PC-9 (cell line): ENCODE data around the gene UGT1A10. TPM values are rescaled to one million over a fixed set of nuclear protein-coding genes. Genes with fewer than 3 reads are reported as not detected.

Source experiments
- BruUV-seq: library from RNA; stranded (reverse); fragments of 400-500 nt; replicated peaks from 2 replicates; lab custom pipeline; 2021; lab: Mats Ljungman, UMichigan
- CTCF ChIA-PET: fragments of 300-600 bp; sonication (Branson Sonifier 250); formaldehyde crosslinking; loops from one replicate; lab custom pipeline; 2022; ENCODE audit warnings: antibody characterized with exemption; lab: Charles Lee
- POLR2A ChIA-PET: fragments of 300-600 bp; sonication (Branson Sonifier 250); formaldehyde crosslinking; loops from one replicate; lab custom pipeline; 2022; ENCODE audit warnings: antibody characterized with exemption; ENCODE audit not compliant: unreplicated experiment; lab: Charles Lee
- DNase-seq, 2 experiments: peaks; one replicate each; pipeline versions ENCODE4 v3.0.0 to v3.0.0-alpha.2; 2015 to 2022; ENCODE audit warnings: mixed read lengths in 1 of 2
- H2AFZ ChIP-seq: fragments of 200-600 bp; sonication (generic); 2 replicates; pipeline ENCODE4 v1.8.1; 2017; ENCODE audit warnings: antibody characterized with exemption
- H3F3A ChIP-seq: fragments of 200-600 bp; sonication (generic); 2 replicates; pipeline ENCODE4 v1.8.1; 2017; ENCODE audit warnings: antibody characterized with exemption, mild to moderate bottlenecking, low read depth; ENCODE audit not compliant: insufficient read depth
- H3K27ac ChIP-seq: fragments of 200-600 bp; sonication (generic); 2 replicates; pipeline ENCODE4 v1.6.1; 2016; ENCODE audit warnings: mixed run types
- H3K27me3 ChIP-seq: fragments of 200-600 bp; sonication (generic); 2 replicates; pipeline ENCODE4 v1.6.1; 2016; ENCODE audit warnings: low read depth, mixed run types; ENCODE audit not compliant: insufficient read depth
- H3K36me3 ChIP-seq: fragments of 200-600 bp; sonication (generic); 2 replicates; pipeline ENCODE4 v1.6.1; 2016; ENCODE audit warnings: low read depth, mixed run types
- H3K4me1 ChIP-seq: fragments of 200-600 bp; sonication (generic); replicated peaks from 2 replicates; pipeline ENCODE4 v1.6.1; 2016; ENCODE audit warnings: mixed run types; ENCODE audit not compliant: insufficient read depth
- H3K4me2 ChIP-seq: fragments of 200-600 bp; sonication (generic); 2 replicates; pipeline ENCODE4 v1.6.1; 2017; ENCODE audit warnings: mixed run types
- H3K4me3 ChIP-seq: fragments of 200-600 bp; sonication (generic); 2 replicates; pipeline ENCODE4 v1.6.1; 2016; ENCODE audit warnings: mixed run types
- H3K79me2 ChIP-seq: fragments of 200-600 bp; sonication (generic); 2 replicates; pipeline ENCODE4 v1.6.1; 2017; ENCODE audit warnings: low read depth, mixed run types
- H3K9me2 ChIP-seq: fragments of 200-600 bp; sonication (generic); 2 replicates; pipeline ENCODE4 v1.8.1; 2017; ENCODE audit warnings: mild to moderate bottlenecking; ENCODE audit not compliant: insufficient read depth
- H3K9me3 ChIP-seq: fragments of 200-600 bp; sonication (generic); 2 replicates; pipeline ENCODE4 v1.8.1; 2016; ENCODE audit warnings: low read depth; ENCODE audit not compliant: insufficient read depth
- H4K20me1 ChIP-seq: fragments of 200-600 bp; sonication (generic); 2 replicates; pipeline ENCODE4 v1.8.1; 2017; ENCODE audit not compliant: insufficient read depth
- CTCF ChIP-seq: fragments of 200-600 bp; sonication (generic); conservative IDR thresholded peaks from 2 replicates; pipeline ENCODE4 v1.6.1; 2017; ENCODE audit warnings: mixed run types, antibody characterized with exemption, mild to moderate bottlenecking, moderate library complexity
- EZH2 ChIP-seq: fragments of 200-600 bp; sonication (generic); IDR thresholded peaks from 2 replicates; pipeline ENCODE4 v1.8.0; 2017; ENCODE audit warnings: antibody characterized with exemption, low read depth
- intact Hi-C: fragments of 100-400 bp; cut with micrococcal nuclease; formaldehyde crosslinking; loops from one replicate; pipeline ENCODE4 v1.10.0; 2022; ENCODE audit not compliant: unreplicated experiment
- total RNA-seq: library from RNA; stranded (reverse); gene quantifications from 2 replicates; pipeline ENCODE4 v1.2.3, GENCODE V29; 2021

The UGT1A10 gene
- total RNA-seq, 1 experiment from 2014 or later = not detected

- intact Hi-C loops = no loop called here
- H3K27ac ChIP-seq = no peak overlapping the region
- H2AFZ ChIP-seq = no peak overlapping the region
- TF ChIP-seq CTCF (no peak), EZH2 (no peak)
- H3K36me3 ChIP-seq = no peaks in the 10 kb centered on the region
- no peaks in the 10 kb centered on the region for H3K4me1 ChIP-seq
- DNase-seq = peak in 1 of 2 experiments; percentile 6
- H3K4me3 ChIP-seq = no peak overlapping the region
- no peaks in the 10 kb centered on the region for H3F3A ChIP-seq
- H3K27me3 ChIP-seq = no peaks in the 10 kb centered on the region
- no peaks in the 10 kb centered on the region for H3K9me2 ChIP-seq
- H3K9me3 ChIP-seq = peaks cover 5% of the 10 kb centered on the region; the same call in 1 of the 2 replicates
- POLR2A ChIA-PET = no interaction called here
- H3K79me2 ChIP-seq = no peaks in the 10 kb centered on the region
- no TSS peak for BruUV-seq
- H3K4me2 ChIP-seq = no peak overlapping the region
- CTCF ChIA-PET = no interaction called here
- no peaks in the 10 kb centered on the region for H4K20me1 ChIP-seq
Observed at GRCh38 chr2:233668605-233669260, 32.5 kb downstream of the UGT1A10 start.

- H3K27ac ChIP-seq = no peak within 1 kb of the TSS
- H3K9me3 ChIP-seq = no peaks in the 10 kb centered on the region; the same call in 1 of the 2 replicates
- H3K4me3 ChIP-seq = no peak within 1 kb of the TSS
- H3K4me1 ChIP-seq = no peaks in the 10 kb centered on the region
- peaks cover 4% of the 10 kb centered on the region; the same call in 1 of the 2 replicates for H3K9me2 ChIP-seq
- no peaks in the 10 kb centered on the region for H3F3A ChIP-seq
- intact Hi-C loops = no loop called here
- no TSS peak for BruUV-seq
- H2AFZ ChIP-seq = 0 out of 2 replicates have a peak within 1 kb of the TSS, but pooled peaks have one; percentile 19
- no peak within 1 kb of the TSS for H3K4me2 ChIP-seq
- no peaks in the 10 kb centered on the region for H3K27me3 ChIP-seq
- no peaks in the 10 kb centered on the region for H3K79me2 ChIP-seq
- DNase-seq = peak in 1 of 2 experiments; percentile 22
- no peaks in the 10 kb centered on the region for H3K36me3 ChIP-seq
- CTCF ChIA-PET = no interaction called here
- TF ChIP-seq EZH2 (no peak), CTCF (no peak)
- POLR2A ChIA-PET = no interaction called here
- H4K20me1 ChIP-seq = no peaks in the 10 kb centered on the region
Observed at GRCh38 chr2:233671290-233672161, 35.3 kb downstream of the UGT1A10 start, which contains the start of gene UGT1A9. Gene UGT1A9 (plus strand): TSS chr2:233671898. CDS start chr2:233671935, 37 bp downstream.

- Histone ChIP-seq H3K4me3 (no peak overlapping the region), H3K36me3 (no peaks in the 10 kb centered on the region), H3F3A (no peaks in the 10 kb centered on the region), H3K4me1 (no peaks in the 10 kb centered on the region), H2AFZ (no peak overlapping the region), H3K27me3 (no peaks in the 10 kb centered on the region), H3K27ac (no peak overlapping the region), H3K4me2 (no peak overlapping the region), H3K9me2 (peaks cover 4% of the 10 kb centered on the region; the same call in 1 of the 2 replicates), H3K9me3 (no peaks in the 10 kb centered on the region; the same call in 1 of the 2 replicates), H4K20me1 (no peaks in the 10 kb centered on the region), H3K79me2 (no peaks in the 10 kb centered on the region)
- ChIA-PET CTCF (no interaction called here), POLR2A (no interaction called here)
- intact Hi-C loops = no loop called here
- peak in 1 of 2 experiments; percentile 29 for DNase-seq
- BruUV-seq = no TSS peak
- TF ChIP-seq EZH2 (no peak), CTCF (no peak)
Observed at GRCh38 chr2:233672886-233673285, 36.6 kb downstream of the UGT1A10 start.
